Activated CD8-positive, alpha-beta memory T cell treated with anti-CD3 and anti-CD28 coated beads for 1 hour (primary cell): ENCODE results near the gene MYF5.

ENCODE experiments used
- DNase-seq, 2 donors: peaks; one replicate each; pipeline ENCODE4 v3.0.0-alpha.2; 2020; ENCODE audit warnings: low read depth in 1 of 2; ENCODE audit errors: extremely low read depth in 1 of 2

Gene MYF5

DNA sequence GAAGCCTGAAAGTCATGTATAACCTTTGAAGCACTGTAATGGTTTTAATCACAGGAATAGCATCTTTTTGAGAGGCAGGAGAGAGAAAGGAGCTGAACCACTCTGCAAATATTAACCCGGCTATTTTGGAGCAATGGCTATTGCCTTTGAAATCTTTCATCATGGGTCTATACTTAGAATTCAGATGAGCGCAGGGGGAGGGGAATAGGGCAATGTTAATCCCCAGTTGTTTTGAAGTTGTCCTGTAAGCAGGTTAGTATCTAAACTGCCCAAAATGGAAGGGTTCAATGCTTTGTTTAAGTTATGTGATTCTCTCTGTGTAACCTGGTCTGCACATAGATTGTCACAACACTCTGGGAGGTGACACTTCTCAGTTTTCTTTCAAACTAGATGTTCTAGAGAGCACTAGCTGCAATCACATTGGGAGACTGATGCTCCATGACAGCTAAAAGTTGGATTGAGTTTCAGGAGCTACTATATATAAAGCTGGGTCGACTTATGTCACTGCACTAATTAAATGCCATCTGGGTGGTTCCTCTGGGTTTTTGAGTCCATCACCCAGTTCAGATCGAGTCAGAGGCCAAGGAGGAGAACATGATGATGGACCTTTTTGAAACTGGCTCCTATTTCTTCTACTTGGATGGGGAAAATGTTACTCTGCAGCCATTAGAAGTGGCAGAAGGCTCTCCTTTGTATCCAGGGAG is 9.4 kb upstream of the MYF5 start, which contains the start of gene MYF6:
Gene MYF6 (plus strand): TSS at position 509 of the 704 bp plus-strand sequence. CDS start 86 bp downstream, at position 595.
- no peak for DNase-seq

DNA sequence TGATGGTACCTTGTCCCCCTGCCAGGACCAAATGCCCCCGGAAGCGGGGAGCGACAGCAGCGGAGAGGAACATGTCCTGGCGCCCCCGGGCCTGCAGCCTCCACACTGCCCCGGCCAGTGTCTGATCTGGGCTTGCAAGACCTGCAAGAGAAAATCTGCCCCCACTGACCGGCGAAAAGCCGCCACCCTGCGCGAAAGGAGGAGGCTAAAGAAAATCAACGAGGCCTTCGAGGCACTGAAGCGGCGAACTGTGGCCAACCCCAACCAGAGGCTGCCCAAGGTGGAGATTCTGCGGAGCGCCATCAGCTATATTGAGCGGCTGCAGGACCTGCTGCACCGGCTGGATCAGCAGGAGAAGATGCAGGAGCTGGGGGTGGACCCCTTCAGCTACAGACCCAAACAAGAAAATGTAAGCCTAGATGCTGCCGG is 8.9 kb upstream of the MYF5 start:
- DNase-seq, result no peak

DNA sequence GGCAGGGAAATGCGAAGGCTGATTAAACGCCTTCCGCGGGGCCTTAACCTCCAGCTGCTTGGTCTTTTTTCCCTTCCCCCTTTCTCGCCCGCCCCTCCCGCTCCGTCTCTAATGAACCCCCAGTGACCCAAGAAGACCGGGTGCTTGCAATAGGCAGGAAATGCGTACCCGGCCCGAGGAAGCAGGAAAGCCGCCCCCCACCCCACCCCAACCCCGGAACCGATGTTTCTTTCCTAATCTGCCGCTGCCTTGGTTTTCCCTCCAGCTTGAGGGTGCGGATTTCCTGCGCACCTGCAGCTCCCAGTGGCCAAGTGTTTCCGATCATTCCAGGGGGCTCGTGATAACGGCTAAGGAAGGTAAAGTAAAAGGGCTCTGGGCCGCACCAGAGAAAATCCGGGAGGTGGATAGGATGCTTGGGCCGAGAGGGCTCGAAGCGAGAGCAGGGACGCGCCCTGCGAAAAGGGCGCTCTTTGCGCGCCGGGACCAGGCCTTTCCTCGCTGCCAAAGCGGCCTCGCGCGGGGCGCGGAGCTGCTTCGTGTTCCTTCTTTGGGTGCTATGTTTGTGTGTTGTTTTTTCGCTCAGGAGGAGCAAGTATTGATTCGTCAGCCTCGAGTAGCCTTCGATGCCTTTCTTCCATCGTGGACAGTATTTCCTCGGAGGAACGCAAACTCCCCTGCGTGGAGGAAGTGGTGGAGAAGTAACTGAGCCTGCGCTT is 8.3 kb upstream of the MYF5 start:
- no peak for DNase-seq

DNA sequence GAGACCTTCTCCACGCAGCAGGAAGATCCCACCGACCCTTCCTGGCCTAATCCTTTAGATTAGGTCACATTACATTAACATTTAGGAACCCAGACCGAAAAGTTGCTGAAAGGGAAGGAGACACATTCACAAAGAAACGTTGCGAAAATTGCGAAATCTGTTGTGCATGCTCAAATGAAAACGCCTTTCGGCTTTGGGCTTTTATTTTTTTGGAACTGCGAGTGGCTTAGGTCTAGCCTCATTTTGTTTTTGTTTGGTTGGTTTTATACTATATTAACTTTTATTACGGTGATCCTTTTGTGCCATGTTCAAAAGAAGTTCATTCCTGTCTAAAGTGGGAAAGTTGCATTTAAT is 7.8 kb upstream of the MYF5 start:
- DNase-seq, result no peak

DNA sequence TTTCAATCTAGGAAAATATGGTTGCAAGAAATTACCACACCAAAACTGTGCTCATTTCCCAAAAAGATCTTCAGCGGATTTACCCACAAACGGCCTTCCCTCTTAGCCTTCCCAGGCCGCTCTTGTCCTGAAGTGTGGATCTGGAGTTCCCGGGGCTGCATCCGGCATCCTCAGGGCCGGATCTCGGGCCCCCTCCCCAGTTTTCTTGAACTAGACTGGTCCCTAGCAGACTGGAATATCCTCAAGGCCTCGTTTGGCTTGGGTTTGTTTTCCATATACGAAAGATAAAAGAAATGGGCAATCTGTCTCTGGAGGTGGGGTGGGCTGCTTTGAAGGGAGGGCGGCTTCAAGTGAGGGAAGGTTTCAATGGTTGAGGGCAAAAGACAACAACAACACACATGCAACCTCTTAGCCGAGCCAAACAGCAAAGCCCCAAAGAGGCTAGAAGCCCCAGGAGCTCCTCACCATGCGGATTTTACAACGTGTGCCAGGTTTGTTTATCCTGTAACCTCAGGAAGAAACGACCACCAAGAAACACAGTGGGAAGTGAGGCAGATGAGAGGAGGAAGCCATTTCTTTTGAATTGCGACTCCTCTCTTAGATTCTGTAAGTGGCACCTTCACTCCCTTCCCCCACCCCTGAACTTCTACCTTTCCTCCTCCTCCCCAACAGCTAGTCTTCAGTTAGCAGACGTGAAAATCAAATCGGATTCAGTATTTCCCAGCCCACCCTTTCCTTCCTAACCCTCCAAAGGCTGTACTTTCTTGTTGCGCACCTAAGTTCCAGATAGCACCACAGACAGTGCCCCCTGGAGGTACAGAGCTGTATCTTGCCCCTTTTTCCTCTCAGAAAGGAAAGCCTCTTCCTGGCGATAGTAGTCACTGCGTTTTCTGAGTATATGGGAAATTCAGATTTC is 6.6 kb upstream of the MYF5 start:
- no peak for DNase-seq

DNA sequence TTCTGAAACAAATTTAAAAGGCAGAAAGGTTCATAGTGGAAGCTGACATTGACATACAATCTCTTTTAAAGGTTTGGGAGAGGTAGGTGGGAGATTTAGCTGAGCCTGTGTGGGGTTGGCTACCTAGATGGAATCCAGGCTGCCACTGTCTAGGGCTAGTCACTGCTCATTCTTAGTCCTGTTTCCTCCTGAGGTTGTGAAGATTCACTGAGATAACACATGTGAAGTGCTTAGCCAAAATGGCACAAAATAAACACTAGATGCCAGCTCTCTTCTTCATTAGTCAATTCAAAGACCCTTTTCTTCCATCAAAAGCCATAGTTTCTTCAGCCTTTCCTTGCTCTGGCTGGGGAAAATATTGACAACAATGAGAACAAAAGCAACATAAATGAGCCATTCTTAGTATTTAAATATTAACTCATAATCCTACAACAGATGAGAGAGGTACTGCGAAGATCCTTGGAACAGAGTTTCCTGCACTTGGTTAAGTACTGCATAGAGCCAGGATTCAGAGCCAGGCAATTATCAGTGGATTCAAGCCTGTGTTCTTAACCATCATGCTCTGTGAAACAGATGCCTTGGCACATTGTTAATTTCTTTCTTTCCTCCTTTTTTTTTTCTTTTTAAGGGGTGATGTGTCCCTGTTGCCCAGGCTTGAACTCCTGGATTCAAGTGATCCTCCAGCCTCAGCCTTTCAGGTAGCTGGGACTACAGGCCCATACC is 5.8 kb upstream of the MYF5 start:
- no peak for DNase-seq

DNA sequence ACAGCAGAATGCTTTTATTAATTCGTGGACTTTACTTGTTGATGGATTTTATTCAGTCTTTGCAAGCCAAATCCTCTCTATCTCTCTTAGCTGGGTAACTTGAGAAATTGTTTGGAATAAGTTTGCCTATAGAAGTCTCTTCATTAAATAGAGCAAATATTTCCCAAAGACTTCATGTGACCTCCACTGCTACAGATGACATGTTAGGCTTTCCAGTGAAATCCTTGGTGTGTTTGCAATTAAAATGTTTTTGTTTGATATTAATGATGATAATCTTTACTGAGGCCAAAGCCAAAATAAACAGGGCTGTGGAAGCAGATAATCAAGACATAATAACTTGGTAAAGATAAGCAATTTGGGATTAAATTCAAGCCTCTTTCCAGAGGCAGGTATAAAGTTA is 4.8 kb upstream of the MYF5 start:
- DNase-seq, result no peak

DNA sequence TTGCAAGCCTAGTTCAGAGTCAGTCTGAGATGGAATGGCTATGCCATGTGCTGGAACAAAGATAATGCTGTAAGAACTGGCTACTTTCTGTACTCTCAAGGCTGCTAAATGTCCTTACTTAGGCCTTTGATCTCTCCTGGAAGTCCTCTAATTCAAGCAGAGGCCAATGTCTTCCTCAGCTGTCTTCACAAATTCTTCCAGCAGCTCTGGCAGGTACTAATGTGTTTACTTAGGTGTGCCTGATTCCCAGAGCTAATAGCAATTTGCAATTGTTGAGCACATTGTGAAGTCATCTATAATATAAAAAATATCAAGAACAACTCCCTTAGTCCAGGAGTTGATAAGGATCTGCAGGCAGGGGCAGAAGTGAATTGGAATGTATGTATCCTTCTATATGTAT is 3.8 kb upstream of the MYF5 start:
- no peak for DNase-seq

DNA sequence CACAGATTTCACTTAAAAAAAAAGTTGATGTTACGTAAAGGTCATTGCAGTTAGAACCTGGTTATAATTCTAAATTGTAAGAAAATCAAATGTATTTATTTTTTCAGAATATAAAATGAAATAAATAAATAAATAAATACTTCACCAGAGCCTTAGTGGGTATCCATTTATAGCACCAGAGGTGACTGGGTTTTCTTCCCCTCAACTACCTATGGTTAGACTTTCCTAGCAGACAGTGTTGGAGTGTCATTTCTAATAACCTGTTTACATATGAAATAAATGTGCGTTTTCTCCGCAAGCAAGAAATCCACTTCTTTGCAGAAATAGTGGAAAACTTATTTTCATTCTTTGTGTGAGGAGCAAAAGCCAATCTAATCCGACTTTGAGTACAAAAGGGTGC is 3.3 kb upstream of the MYF5 start:
- DNase-seq, result no peak

DNA sequence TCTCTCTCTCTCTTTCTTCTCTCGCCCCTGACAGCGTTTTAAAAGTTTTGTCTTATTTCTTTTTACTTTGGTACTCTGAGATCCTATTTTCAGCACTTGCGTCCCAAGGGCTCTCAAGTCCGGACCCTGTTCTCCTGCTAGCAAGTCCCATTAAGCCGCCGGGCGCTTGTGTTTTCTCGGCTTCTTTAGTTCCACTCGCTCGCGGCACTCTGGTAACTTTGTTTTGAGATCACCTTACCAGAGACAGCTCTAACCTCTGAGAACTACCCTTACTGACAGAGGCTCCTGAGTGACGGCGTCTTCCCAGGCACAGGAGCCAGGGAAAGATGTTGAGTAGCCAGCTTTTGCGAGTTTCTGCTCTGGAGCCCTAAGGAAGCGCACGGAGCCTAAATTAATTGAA is 2.7 kb upstream of the MYF5 start:
- DNase-seq, result no peak

DNA sequence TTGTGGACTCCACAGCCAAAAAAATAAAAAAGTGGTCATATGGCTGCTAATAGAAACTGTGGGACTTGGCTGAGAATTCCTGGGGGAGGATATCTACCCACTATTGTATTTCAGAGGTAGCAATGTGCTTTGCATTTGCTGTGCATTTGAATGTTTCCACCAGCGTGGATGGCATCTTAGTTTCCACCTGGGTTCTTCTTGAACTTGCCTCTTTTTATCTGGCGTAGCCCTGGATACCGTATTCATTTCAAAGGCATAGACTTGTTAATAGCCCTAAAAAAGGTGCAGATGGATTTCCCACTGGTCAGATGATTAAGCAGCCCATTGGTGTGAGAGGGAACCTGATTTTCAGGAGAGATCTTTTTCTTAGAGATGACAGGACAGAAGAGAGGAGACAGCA is 1.9 kb upstream of the MYF5 start:
- no peak for DNase-seq

DNA sequence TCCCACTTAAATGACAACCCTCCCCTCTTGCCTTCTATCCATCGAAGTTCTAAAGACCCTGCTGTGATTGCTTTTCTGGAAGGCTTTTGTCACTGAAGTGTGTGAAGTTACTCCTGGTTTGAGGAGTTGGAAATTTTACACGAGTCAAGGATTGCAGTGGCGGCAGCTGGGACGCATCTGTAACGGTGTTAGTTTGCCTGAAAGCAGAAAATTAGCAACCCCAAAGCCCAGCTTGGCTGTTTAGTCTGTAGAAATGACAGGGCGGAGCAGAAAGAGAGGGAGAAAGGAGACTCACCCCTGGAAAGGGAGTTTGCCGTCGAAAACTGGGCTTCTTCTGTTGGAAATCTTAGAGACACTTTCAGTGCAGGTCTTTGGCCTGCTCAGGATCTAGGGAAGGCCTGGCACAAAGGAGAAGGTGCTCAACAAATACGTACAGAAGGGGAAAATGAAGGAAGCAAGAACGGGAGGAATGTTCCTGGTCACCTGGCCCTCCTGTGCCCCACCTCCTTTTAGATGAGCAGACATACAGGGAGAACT is 931 bp upstream of the MYF5 start:
- DNase-seq, result no peak

DNA sequence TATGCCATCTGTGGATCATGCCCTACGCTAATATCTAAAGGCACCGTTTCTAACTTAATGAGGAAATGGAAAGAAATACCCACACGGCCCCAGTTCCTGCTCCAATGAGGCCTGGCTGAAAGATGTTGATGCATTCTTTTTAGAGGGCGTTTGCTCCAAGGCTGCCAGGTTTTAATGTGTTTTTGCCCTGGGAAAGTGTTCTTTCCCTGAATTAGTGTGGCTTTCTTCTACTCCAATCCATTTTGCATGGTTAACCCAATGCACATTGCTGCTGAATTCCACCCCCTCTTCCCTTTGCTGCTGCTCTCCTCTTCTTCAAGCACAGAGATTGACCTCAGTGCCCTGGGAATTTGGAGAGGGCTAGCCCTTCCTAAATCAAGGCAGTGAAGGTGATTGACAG is 1.1 kb downstream of the MYF5 start:
- no peak for DNase-seq

DNA sequence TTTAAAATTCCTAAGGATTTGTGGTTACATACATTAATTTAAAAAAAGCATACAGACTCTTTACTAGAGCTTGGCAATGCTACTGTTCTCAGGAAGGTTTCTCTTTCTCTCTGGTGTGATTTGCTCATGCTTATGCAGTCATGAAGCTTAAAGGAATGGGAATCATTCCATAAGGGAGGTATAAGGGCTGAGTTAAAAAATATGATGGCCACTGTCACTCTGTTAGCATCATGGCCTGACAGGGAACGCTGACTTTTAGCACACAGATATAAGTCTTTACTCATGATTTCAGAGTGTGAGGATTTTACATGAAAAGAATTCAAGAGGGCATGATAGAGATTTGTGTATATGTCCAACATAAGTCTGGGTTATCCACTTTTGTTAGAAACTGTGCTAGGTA is 3.8 kb downstream of the MYF5 start:
- no peak for DNase-seq

DNA sequence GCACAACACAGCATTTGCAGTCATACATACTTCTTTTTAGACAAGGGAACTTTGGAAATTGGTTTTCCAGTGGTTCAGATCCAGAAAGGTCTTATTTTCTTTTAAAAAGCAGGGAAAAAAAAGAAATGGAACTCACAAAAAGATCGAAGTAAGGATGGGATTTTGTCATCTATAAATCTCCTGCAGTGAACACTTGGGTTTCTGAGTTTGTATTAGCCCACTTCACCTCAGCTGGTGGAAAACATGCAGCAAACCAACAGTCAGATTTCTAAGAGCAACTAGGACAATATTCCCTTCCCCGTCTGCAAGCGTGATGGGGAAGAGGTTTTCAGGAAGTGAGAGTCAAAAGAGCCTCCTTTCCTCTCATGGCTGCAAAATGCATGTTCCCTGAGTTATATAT is 4.6 kb downstream of the MYF5 start:
- DNase-seq, result no peak

DNA sequence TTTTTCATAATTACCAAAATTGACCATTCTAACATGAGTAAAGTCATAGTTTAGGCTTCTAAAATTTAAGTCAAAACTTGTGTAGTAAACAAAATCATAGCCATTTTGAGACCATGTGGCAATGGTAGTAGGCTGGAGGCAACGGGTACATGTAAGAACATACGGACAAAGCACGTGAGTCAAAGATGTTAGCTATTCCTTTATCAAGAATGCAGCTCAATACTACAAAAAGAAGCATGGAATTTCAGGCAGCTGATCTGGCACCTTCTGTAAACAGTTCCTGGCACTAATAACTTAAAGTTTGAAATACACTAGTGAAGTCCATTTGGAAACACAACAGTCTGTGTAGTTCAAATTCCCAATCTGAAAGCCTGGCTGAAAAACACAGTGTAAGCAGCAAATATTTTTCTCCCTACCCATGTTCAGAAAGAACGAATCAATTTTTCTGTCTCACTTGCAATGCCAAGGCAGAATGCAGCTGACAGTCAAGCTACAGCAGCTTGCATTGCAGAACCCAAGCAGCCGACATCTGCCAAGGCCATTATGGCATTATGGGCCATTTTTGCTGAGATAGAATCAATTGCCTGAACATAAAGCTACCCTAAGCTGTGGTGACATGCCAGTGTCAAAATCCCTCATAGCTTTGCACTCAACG is 29.3 kb downstream of the MYF5 start:
- DNase-seq, result no peak

DNA sequence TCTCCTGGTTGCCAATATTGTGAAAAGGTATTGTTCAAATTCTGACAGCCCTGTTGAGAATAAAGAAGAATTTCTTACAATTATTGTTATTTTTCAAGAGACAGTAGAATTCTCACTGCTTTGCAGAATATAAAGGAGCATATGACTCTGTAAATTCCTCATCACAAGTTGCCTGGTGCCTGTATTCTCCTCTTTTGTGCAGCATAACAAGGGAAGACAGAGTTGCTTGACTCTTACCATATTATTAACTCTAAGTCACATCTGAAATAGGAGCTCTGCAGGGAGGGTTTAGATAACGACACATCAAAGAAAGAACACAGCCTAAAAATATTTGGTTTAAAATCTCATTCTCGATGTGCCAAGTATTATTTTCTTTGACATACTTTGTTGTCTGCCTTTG is 31.1 kb downstream of the MYF5 start:
- DNase-seq, result no peak

DNA sequence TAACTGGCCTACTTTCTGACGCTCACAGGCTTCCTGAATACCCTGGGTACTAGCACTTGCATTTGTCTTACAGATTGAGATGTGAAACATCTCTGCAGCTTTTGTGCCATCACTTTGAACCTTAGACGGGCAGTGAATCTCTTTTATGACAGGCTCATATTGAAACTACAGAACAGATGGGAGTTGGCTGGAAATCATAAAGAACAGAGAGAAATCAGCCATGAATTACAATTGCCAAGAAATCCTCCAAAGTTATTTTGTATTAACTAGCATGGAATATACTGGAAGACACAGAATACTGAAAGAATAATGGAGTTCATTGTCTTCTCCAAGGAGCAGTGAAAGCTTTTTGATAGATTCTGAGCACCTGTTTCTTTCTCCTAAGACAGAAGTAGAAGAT is 32.7 kb downstream of the MYF5 start:
- DNase-seq, result no peak

DNA sequence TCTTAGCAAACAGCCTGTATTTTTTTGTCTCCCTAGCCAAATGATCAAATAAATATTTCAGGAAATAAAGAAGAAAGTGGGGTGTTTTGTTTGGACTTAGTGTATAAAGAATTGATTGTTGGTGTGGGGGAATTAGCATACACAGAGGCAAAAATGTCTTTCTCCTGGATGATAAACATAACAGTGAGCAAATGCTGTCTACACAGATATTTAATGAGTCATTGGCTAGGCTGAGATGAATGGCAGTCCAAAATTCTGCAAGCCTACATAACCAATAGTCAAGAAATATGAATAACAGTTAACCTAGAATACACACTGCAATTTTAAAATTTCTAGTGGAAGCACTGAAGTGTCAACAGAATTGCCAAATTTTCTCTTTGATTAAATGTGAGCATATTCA is 35.8 kb downstream of the MYF5 start:
- no peak for DNase-seq

DNA sequence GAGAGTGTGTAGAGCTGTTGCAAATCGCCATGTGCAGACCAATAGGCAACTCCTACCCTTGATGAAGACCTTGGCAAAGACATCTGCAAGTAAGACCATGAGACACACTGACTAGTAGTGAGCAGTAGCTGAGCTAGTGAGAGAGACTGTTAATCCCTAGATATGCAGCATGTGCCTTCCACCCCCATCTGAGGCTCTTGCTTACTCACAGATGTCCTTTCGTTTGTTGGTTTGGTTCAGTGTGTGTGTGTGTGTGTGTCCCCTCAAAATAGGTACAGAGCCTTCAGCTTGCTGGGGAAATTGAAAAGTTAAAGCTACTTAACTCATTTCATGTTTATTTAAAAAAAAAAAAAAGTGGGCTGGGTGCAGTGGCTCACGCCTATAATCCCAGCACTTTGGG is 37.6 kb downstream of the MYF5 start:
- DNase-seq, result no peak
